ENCODE data around the gene BSND. TPM values are rescaled to one million over a fixed set of nuclear protein-coding genes. Genes with fewer than 3 reads are reported as not detected.

Gene BSND
- total RNA-seq, 4 donors from 2014 or later, result not detected

DNA sequence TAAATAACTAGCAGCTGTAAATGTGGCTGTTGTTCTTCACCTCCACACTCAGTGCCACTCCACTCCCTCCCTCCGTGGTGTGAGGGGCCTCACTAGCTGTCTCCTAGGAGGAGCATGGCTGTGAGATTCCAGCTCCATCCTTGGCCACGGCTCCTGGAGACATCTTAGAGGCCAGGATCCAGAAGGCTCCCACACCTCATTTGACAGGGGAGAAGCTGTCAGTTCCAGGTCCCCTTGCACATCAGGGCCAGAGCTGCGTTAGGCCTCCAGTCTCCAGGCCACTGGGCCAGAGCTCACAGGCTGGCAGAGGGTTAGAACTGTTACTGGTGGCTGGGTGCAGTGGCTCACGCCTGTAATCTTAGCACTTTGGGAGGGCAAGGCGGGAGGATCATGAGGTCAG lies 55.7 kb downstream of the BSND start:
- TF ChIP-seq POLR2A (IDR thresholded peaks at IDR 0.05), result no peak
- TF ChIP-seq, protein P1, sequence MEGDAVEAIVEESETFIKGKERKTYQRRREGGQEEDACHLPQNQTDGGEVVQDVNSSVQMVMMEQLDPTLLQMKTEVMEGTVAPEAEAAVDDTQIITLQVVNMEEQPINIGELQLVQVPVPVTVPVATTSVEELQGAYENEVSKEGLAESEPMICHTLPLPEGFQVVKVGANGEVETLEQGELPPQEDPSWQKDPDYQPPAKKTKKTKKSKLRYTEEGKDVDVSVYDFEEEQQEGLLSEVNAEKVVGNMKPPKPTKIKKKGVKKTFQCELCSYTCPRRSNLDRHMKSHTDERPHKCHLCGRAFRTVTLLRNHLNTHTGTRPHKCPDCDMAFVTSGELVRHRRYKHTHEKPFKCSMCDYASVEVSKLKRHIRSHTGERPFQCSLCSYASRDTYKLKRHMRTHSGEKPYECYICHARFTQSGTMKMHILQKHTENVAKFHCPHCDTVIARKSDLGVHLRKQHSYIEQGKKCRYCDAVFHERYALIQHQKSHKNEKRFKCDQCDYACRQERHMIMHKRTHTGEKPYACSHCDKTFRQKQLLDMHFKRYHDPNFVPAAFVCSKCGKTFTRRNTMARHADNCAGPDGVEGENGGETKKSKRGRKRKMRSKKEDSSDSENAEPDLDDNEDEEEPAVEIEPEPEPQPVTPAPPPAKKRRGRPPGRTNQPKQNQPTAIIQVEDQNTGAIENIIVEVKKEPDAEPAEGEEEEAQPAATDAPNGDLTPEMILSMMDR (IDR thresholded peaks at IDR 0.05 in 4 of 5, conservative IDR thresholded peaks at IDR 0.05 in 1 of 5), result no peak
- Histone ChIP-seq H3K4me3 (no peak overlapping the region), H3K9me3 (no peaks in the 10 kb centered on the region), H3K36me3 (no peaks in the 10 kb centered on the region), H3K27me3 (no peaks in the 10 kb centered on the region), H3K27ac (no peak overlapping the region), H3K4me1 (peaks cover 17 to 21% of the 10 kb centered on the region in 2 donors)
- intact Hi-C loops (cut with DNase I; ENCODE audit: low total_unique reads) (no loop called here), in situ Hi-C loops (cut with MboI; ENCODE audit: low sequenced_read_pairs in 4 of 4) (no loop called here)
- ATAC-seq, result no peak
- DNase-seq, result no peak

DNA sequence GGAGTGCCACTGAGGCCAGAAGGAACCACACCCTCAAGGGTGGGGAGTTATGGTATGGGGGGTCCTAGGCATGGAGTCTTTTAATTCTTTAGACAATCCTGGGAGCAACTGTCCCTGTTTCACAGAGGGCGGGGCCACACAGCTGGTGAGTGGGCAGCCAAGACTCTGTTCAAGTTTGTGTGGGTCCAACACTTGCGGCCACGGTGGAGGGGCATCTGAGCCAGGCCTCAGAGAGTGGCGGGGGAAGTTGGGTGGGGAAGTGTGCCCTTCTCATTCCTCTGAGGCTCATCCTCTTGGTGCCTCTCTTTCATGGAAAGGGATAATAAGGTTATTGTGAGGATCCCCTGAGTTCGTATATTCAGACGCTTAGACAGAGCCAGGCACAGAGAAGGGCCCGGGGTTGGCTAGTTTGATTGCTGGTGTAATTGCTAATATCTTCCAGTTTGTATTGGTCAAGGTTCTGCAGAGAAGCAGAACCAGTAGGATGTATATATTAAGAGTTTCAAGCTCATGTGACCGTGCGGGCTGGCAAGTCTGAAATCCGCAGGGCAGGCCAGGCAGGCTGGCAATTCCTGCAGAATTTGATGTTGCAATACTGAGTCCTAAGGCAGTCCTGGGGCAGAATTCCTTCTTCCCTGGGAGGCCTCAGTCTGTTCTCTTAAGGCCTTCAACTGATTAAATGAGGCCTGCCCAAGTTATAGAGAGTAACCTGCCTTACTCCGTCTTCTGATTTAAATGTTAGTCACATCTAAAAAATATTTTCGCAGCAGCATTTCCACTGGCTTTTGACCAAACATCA lies 56.5 kb downstream of the BSND start:
- Histone ChIP-seq H3K27me3 (no peaks in the 10 kb centered on the region), H3K4me3 (no peak overlapping the region), H3K36me3 (no peaks in the 10 kb centered on the region), H3K9me3 (no peaks in the 10 kb centered on the region), H3K27ac (peak overlapping the region in 2 of 4 donors; percentile 14 to 46), H3K4me1 (peaks cover 17 to 21% of the 10 kb centered on the region in 2 donors)
- intact Hi-C loops (cut with DNase I; ENCODE audit: low total_unique reads), result no loop called here
- ATAC-seq, result peak; percentile 45 to 76
- DNase-seq, result peak; percentile 63 to 67
- no peak for TF ChIP-seq POLR2A (IDR thresholded peaks at IDR 0.05)
- TF ChIP-seq, protein P1 (IDR thresholded peaks at IDR 0.05 in 4 of 5, conservative IDR thresholded peaks at IDR 0.05 in 1 of 5), result no peak
- in situ Hi-C loops (cut with MboI; ENCODE audit: low sequenced_read_pairs in 4 of 4), result no loop called here

DNA sequence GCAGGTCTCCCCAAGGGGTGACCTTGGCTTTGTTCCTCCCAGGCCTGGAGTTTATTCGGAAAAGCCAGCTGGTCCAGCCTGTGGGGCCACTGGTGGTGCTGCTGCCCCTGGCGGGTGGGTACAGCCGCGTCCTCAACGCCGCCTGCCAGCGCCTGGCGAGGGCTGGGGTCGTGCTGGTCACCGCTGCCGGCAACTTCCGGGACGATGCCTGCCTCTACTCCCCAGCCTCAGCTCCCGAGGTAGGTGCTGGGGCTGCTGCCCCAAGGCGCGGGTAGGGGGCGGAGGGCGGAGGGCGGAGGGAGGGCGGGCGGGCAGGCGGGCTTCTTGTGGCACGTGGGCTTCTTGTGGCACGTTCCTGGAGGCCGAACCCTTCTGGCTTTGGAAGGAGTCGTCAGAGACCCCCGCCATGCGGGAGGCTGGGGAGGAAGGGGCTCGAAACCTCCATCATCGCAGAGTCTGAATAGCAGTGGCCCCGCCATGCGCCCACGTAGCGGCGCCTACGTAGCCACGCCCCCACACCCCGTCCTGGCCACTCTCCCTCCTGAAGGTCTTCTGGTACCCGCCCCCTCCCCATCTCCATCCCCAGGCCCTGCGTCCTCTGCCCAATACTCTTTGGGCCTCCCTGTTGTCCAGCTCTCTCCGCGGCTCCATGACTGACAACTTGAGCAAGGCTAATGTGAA lies 57.4 kb downstream of the BSND start:
- intact Hi-C loops (cut with DNase I; ENCODE audit: low total_unique reads), result no loop called here
- H3K4me3 ChIP-seq, result no peak overlapping the region
- in situ Hi-C loops (cut with MboI; ENCODE audit: low sequenced_read_pairs in 4 of 4), result no loop called here
- H3K27me3 ChIP-seq, result no peaks in the 10 kb centered on the region
- H3K27ac ChIP-seq, result peak overlapping the region in 2 of 4 donors; percentile 14 to 46
- H3K9me3 ChIP-seq, result no peaks in the 10 kb centered on the region
- H3K36me3 ChIP-seq, result no peaks in the 10 kb centered on the region
- DNase-seq, result no peak
- ATAC-seq, result no peak
- H3K4me1 ChIP-seq, result peaks cover 17 to 21% of the 10 kb centered on the region in 2 donors
- no peak for TF ChIP-seq POLR2A (IDR thresholded peaks at IDR 0.05)
- TF ChIP-seq, protein P1 (IDR thresholded peaks at IDR 0.05 in 4 of 5, conservative IDR thresholded peaks at IDR 0.05 in 1 of 5), result no peak

DNA sequence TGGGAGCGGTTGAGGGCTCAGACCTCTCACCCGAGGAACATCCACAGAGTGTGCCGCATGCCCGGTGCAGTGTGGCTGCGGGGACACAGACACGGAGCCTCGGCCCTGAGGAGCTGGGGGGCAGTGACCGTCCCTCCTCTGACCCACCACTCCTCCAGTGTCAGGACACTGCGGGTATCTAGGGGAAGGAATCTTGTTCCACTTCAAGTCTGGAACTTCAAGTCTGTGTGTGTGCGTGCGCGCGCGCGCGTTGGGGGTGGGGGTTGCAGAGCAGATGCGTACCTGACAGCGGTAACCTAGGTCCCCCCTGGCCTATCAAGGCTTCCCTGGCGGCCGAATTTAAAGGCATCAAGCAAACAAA lies 57.9 kb downstream of the BSND start:
- Histone ChIP-seq H3K27ac (no peak overlapping the region), H3K4me1 (peaks cover 17 to 21% of the 10 kb centered on the region in 2 donors), H3K4me3 (no peak overlapping the region), H3K36me3 (no peaks in the 10 kb centered on the region), H3K9me3 (no peaks in the 10 kb centered on the region), H3K27me3 (no peaks in the 10 kb centered on the region)
- DNase-seq (no peak), ATAC-seq (no peak)
- TF ChIP-seq POLR2A (IDR thresholded peaks at IDR 0.05), result no peak
- TF ChIP-seq, protein P1 (IDR thresholded peaks at IDR 0.05 in 4 of 5, conservative IDR thresholded peaks at IDR 0.05 in 1 of 5), result no peak
- intact Hi-C loops (cut with DNase I; ENCODE audit: low total_unique reads), result no loop called here
- in situ Hi-C loops (cut with MboI; ENCODE audit: low sequenced_read_pairs in 4 of 4), result no loop called here

Measured in gastrocnemius medialis (tissue), 4 donors.